Lower lobe of right lung (tissue), 2 donors: ENCODE results near the gene DIP2C. TPM values are rescaled to one million over a fixed set of nuclear protein-coding genes. Genes with fewer than 3 reads are reported as not detected.
"Not testable (repeated sequence)": the region's sequence is repeated elsewhere in the genome, so short reads cannot be mapped to it uniquely, and the experiment has no call there.

ENCODE experiments used
- ATAC-seq, 2 donors: fragments of 200-7000 bp; cut with Tn5 transposase; one replicate each; pipeline ENCODE4 v1.9.1; 2020 to 2022; ENCODE audit warnings: mild to moderate bottlenecking in 2 of 2, moderate library complexity in 2 of 2
- DNase-seq: peaks from one replicate; pipeline ENCODE4 v3.0.0-alpha.2; 2020
- H3K27ac ChIP-seq: fragments of 200-600 bp; one replicate; pipeline ENCODE4 v1.8.0; 2022
- H3K27me3 ChIP-seq: fragments of 200-600 bp; one replicate; pipeline ENCODE4 v1.8.0; 2022; ENCODE audit warnings: low read depth
- H3K36me3 ChIP-seq: fragments of 200-600 bp; one replicate; pipeline ENCODE4 v1.8.0; 2022; ENCODE audit warnings: mild to moderate bottlenecking
- H3K4me1 ChIP-seq: fragments of 200-600 bp; one replicate; pipeline ENCODE4 v1.8.0; 2022
- H3K4me3 ChIP-seq: fragments of 200-600 bp; one replicate; pipeline ENCODE4 v1.8.0; 2022; ENCODE audit warnings: mild to moderate bottlenecking
- H3K9me3 ChIP-seq: fragments of 200-600 bp; one replicate; pipeline ENCODE4 v1.8.0; 2022
- intact Hi-C: fragments of 100-400 bp; cut with DNase I; formaldehyde crosslinking; loops from one replicate; pipeline ENCODE4 v1.11.0; 2022
- total RNA-seq: library from RNA; stranded (reverse); fragmentation: NEBNext Ultra II Directional; extraction: Animal tissue kit (Norgen Biotek cat#: 25700); gene quantifications from one replicate; pipeline ENCODE4 v1.2.1, GENCODE V29; 2021
- TF ChIP-seq, protein P1 (sequence below): fragments of 200-600 bp; IDR thresholded peaks from one replicate; pipeline ENCODE4 v1.8.0; 2022; ENCODE audit warnings: antibody characterized with exemption, mild to moderate bottlenecking
- donor health status: DM: no; HTN: yes; CAD: no; lungs with severe emphysema.

The DIP2C gene
- total RNA-seq, 1 donor from 2014 or later, result 15.1 TPM

DNA sequence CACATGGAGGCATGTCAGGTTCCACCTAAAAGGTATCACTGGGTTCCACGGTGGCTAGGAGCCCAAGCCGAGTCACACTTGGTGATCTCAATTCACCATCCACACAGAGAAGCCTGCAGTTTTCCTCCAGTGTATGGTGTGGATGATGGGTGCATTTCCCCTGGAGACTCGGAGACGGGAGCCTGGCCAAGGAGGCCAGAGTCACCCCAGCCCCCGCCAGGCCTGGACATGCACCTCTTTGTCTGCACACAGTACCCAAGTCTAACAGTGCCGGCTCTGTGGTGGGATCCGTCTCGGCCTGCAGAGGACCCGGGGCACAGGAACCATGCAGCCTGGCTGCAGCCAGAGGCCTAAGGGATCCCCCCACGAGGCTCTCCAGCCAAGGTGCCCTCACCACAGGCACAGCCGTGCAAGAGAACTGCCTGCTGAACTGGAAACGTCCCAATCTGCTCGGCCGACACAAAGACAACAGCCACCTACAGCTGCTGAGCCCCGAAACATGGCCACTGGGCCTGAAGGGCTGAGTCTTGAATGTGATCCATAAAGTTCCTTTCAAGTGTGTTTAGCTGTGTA lies 75.2 kb downstream of the DIP2C start:
- H3K27ac ChIP-seq, result no peak overlapping the region
- DNase-seq (peak; percentile 39), ATAC-seq (no peak)
- H3K9me3 ChIP-seq, result no peaks in the 10 kb centered on the region
- H3K4me1 ChIP-seq, result peaks cover 18% of the 10 kb centered on the region
- H3K4me3 ChIP-seq, result no peak overlapping the region
- no peaks in the 10 kb centered on the region for H3K36me3 ChIP-seq
- intact Hi-C loops, result no loop called here
- no peaks in the 10 kb centered on the region for H3K27me3 ChIP-seq
- TF ChIP-seq, protein P1, sequence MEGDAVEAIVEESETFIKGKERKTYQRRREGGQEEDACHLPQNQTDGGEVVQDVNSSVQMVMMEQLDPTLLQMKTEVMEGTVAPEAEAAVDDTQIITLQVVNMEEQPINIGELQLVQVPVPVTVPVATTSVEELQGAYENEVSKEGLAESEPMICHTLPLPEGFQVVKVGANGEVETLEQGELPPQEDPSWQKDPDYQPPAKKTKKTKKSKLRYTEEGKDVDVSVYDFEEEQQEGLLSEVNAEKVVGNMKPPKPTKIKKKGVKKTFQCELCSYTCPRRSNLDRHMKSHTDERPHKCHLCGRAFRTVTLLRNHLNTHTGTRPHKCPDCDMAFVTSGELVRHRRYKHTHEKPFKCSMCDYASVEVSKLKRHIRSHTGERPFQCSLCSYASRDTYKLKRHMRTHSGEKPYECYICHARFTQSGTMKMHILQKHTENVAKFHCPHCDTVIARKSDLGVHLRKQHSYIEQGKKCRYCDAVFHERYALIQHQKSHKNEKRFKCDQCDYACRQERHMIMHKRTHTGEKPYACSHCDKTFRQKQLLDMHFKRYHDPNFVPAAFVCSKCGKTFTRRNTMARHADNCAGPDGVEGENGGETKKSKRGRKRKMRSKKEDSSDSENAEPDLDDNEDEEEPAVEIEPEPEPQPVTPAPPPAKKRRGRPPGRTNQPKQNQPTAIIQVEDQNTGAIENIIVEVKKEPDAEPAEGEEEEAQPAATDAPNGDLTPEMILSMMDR, result no peak

DNA sequence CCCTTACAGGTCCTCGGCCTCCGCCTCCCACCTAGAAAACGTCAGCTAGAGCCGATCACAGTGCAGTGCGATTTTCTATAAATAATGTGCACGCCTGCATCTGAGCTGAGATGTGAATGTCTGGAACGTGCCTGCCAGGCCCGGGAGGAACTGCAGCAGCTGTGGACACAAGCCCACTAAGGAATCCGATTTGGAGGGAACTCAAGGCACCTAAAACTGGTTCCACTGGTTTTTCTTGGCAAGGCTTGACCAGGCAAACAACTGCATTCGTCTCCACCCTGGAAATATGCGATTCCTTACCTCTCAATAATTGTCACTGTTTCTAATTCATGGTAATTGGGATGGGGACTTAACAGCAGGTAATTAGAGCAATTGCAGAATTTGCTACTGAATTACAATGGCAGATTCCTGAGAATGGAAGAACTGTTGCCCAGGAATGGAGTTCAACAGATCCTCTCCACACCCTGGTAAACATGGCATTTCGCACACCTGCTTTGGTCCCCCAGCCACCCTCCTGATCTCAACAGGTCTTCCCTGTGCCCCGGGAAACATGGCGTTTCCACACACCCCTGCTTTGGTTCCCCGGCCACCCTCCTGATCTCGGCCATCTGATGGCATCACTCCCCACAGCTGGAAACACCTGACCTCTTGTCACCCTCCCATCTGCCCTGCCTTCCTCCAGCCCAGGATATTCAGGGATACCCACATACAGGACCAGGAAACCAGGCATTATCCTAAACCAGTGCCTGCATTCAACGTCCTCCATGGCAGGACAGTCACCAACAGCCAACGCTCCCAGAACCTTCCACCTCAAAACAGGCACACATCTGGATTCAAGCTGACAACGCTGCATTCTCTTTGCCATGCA lies 76.0 kb downstream of the DIP2C start:
- H3K27me3 ChIP-seq, result no peaks in the 10 kb centered on the region
- peaks cover 14% of the 10 kb centered on the region for H3K4me1 ChIP-seq
- no peaks in the 10 kb centered on the region for H3K36me3 ChIP-seq
- peak; percentile 73 for DNase-seq
- intact Hi-C loops, result no loop called here
- TF ChIP-seq, protein P1, result no peak
- peak; percentile 84 to 89 for ATAC-seq
- no peak overlapping the region for H3K4me3 ChIP-seq
- H3K9me3 ChIP-seq, result no peaks in the 10 kb centered on the region
- H3K27ac ChIP-seq, result no peak overlapping the region

DNA sequence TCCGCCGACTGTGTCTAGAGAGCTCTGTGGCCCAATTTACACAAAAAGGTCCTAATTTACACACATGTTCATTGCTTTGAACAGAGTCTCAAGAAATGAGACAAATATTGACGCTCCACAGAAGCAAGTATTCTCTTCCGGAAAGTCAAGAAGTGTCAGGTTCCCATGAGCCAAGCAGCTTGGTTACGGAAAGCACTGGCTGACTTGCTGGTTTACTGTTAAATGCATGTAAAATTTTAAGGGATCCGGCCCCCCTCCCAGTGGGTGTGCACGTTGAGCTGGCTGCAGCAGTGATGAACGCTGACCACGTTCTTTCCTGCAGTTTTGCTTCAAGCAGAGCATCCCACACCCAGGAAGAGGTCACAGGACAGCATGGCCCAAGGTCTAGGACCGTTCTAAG lies 76.8 kb downstream of the DIP2C start:
- H3K9me3 ChIP-seq, result no peaks in the 10 kb centered on the region
- no peaks in the 10 kb centered on the region for H3K27me3 ChIP-seq
- H3K36me3 ChIP-seq, result no peaks in the 10 kb centered on the region
- intact Hi-C loops, result no loop called here
- H3K27ac ChIP-seq, result no peak overlapping the region
- TF ChIP-seq, protein P1, result no peak
- DNase-seq (no peak), ATAC-seq (peak; percentile 36 to 60)
- no peak overlapping the region for H3K4me3 ChIP-seq
- peaks cover 14% of the 10 kb centered on the region for H3K4me1 ChIP-seq

DNA sequence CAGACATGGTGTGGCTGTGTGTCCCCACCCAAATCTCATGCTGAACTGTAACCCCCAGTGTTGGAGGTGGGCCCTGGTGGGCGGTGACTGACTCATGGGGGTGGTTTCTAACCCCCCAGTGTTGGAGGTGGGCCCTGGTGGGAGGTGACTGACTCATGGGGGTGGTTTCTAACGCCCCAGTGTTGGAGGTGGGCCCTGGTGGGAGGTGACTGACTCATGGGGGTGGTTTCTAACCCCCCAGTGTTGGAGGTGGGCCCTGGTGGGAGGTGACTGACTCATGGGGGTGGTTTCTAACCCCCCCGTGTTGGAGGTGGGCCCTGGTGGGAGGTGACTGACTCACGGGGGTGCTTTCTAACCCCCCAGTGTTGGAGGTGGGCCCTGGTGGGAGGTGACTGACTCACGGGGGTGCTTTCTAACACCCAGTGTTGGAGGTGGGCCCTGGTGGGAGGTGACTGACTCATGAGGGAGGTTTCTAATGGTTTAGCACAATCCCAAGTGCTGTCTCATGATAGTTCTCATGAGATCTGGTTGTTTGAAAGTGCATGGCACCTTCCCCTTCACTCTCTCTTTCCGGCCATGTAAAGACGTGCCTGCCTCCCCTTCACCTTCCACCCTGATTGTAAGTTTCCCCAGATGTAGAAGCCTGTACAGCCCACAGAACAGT lies 78.7 kb downstream of the DIP2C start:
- H3K27me3 ChIP-seq, H3K4me3 ChIP-seq, H3K27ac ChIP-seq, H3K36me3 ChIP-seq, DNase-seq, H3K9me3 ChIP-seq, intact Hi-C loops, ATAC-seq: not testable (repeated sequence)
- H3K4me1 ChIP-seq, result peaks cover 14% of the 10 kb centered on the region

DNA sequence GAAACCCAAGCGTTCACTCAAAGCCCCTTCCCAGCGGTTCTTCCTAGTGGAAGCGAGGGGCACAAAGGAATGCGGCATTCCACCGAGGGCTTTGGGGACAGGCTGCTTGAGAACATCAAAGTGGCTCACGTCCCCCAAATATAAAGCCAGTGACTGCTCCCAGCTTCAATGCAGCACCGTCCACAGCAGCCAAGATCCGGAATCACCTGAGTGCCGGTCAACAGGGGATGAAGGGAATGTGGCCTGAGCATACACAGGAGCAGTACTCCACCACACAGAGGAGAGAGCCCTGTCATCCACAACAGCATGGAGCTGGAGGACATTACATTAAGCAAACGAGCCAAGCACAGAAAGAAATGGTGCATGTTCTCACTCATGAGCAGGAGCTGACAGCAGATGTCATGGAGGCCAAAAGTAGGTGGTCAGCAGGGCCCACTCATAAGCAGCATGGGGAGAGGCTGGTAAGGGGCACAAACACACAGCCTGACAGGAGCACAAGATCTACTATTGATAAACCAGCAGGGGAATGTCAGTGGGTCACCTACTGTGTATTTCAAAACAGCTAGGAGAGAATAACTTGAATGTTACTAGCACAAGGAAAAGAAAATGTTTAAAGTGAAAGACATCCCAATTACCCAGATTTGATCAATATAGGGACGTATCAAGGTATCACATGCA lies 79.5 kb downstream of the DIP2C start:
- intact Hi-C loops, result no loop called here
- Histone ChIP-seq H3K27me3 (no peaks in the 10 kb centered on the region), H3K4me1 (peaks cover 13% of the 10 kb centered on the region), H3K27ac (no peak overlapping the region), H3K4me3 (no peak overlapping the region), H3K36me3 (no peaks in the 10 kb centered on the region), H3K9me3 (no peaks in the 10 kb centered on the region)
- ATAC-seq (no peak), DNase-seq (no peak)
- TF ChIP-seq, protein P1, result no peak
